Activated CD4-positive, alpha-beta T cell treated with anti-CD3 and anti-CD28 coated beads for 36 hours (primary cell): ENCODE results near the gene DLGAP1. TPM values are rescaled to one million over a fixed set of nuclear protein-coding genes. Genes with fewer than 3 reads are reported as not detected.
A peak's percentile ranks its signal among the peaks of the same experiment; 100 is the strongest.

Source experiments
- ATAC-seq: fragments of 200-7000 bp; cut with Tn5 transposase; one replicate; pipeline ENCODE4 v1.10.0; 2021; ENCODE audit warnings: mild to moderate bottlenecking, moderate library complexity
- CTCF ChIA-PET: fragments of 350-600 bp; sonication (Branson Sonifier 250); formaldehyde crosslinking; loops from one replicate; lab custom pipeline; 2021; ENCODE audit warnings: antibody characterized with exemption; lab: Charles Lee
- POLR2A ChIA-PET: fragments of 350-600 bp; sonication (Branson Sonifier 250); formaldehyde crosslinking; loops from one replicate; lab custom pipeline; 2021; ENCODE audit warnings: antibody characterized with exemption, inconsistent platforms; lab: Charles Lee
- DNase-seq: peaks from one replicate; pipeline ENCODE4 v3.0.0-alpha.2; 2020
- H3K27ac Mint-ChIP-seq: one replicate; pipeline ENCODE4 v1.8.0; 2021; ENCODE audit warnings: mixed read lengths
- H3K27me3 Mint-ChIP-seq: one replicate; pipeline ENCODE4 v1.8.0; 2021; ENCODE audit warnings: mixed read lengths
- H3K36me3 Mint-ChIP-seq: one replicate; pipeline ENCODE4 v1.8.0; 2021; ENCODE audit warnings: low read depth, mixed read lengths
- H3K4me1 Mint-ChIP-seq: one replicate; pipeline ENCODE4 v1.8.0; 2021; ENCODE audit warnings: mixed read lengths
- H3K4me3 Mint-ChIP-seq: one replicate; pipeline ENCODE4 v1.8.0; 2021; ENCODE audit warnings: mild to moderate bottlenecking, moderate library complexity, mixed read lengths
- H3K9me3 Mint-ChIP-seq: one replicate; pipeline ENCODE4 v1.8.0; 2021; ENCODE audit warnings: low read depth, mixed read lengths
- intact Hi-C, 2 experiments: fragments of 100-400 bp; cut with DNase I in 1 of 2; cut with micrococcal nuclease in 1 of 2; formaldehyde crosslinking; loops; one replicate each; pipeline versions ENCODE4 v1.14.2 to v1.15.1; 2022 to 2024; cut with DNase I, micrococcal nuclease
- total RNA-seq, 2 experiments: library from RNA; stranded (reverse); gene quantifications; one replicate each; pipeline ENCODE4 v1.2.3, GENCODE V29; 2021

Gene DLGAP1
- total RNA-seq, 2 experiments from 2014 or later, result 0.14 TPM; not detected in 1

GRCh38 chr18:3457261-3457724 lies 997.8 kb downstream of the DLGAP1 start:
- peaks cover 8% of the 10 kb centered on the region for H3K9me3 Mint-ChIP-seq
- intact Hi-C loops, result no loop called here
- CTCF ChIA-PET, result interaction anchor here (0.8 to 3.6 kb wide), 6 partner anchors 10 to 209 kb away, joined by 3 to 17 read pairs (median 5); no protein-coding TSS in a partner anchor
- ATAC-seq (no peak), DNase-seq (no peak)
- no peaks in the 10 kb centered on the region for H3K27me3 Mint-ChIP-seq
- no peak overlapping the region for H3K4me3 Mint-ChIP-seq
- POLR2A ChIA-PET, result interaction anchor here (2.8 kb wide), 1 partner anchor 9 kb away, joined by 17 read pairs; no protein-coding TSS in a partner anchor
- peaks cover 74% of the 10 kb centered on the region for H3K4me1 Mint-ChIP-seq
- H3K27ac Mint-ChIP-seq, result peak overlapping the region; percentile 8
- peaks cover 63% of the 10 kb centered on the region for H3K36me3 Mint-ChIP-seq

GRCh38 chr18:3456686-3457069 lies 998.4 kb downstream of the DLGAP1 start:
- ATAC-seq, result no peak
- POLR2A ChIA-PET, result no interaction called here
- H3K27ac Mint-ChIP-seq, result no peak overlapping the region
- peaks cover 72% of the 10 kb centered on the region for H3K4me1 Mint-ChIP-seq
- H3K27me3 Mint-ChIP-seq, result no peaks in the 10 kb centered on the region
- H3K36me3 Mint-ChIP-seq, result peaks cover 58% of the 10 kb centered on the region
- peaks cover 5% of the 10 kb centered on the region for H3K9me3 Mint-ChIP-seq
- intact Hi-C loops, result no loop called here
- H3K4me3 Mint-ChIP-seq, result no peak overlapping the region
- no peak for DNase-seq
- CTCF ChIA-PET, result interaction anchor here (0.6 to 1.9 kb wide), 4 partner anchors 10 to 210 kb away, joined by 3 to 6 read pairs (median 5); no protein-coding TSS in a partner anchor

- ATAC-seq, result no peak
- H3K27me3 Mint-ChIP-seq, result no peaks in the 10 kb centered on the region
- H3K4me1 Mint-ChIP-seq, result peaks cover 72% of the 10 kb centered on the region
- H3K9me3 Mint-ChIP-seq, result peaks cover 5% of the 10 kb centered on the region
- POLR2A ChIA-PET, result no interaction called here
- H3K4me3 Mint-ChIP-seq, result no peak overlapping the region
- intact Hi-C loops, result loop anchor here (2.0 kb wide), 2 partner anchors 197 to 207 kb away; no protein-coding TSS in a partner anchor
- no peak overlapping the region for H3K27ac Mint-ChIP-seq
- H3K36me3 Mint-ChIP-seq, result peaks cover 60% of the 10 kb centered on the region
- no peak for DNase-seq
- CTCF ChIA-PET, result interaction anchor here (0.6 to 5.4 kb wide), 9 partner anchors 12 to 210 kb away, joined by 3 to 34 read pairs (median 5); no protein-coding TSS in a partner anchor
Observed at GRCh38 chr18:3455907-3456685, 999.0 kb downstream of the DLGAP1 start.

- intact Hi-C loops, result loop anchor here (2.0 kb wide), 2 partner anchors 198 to 208 kb away; no protein-coding TSS in a partner anchor
- peak overlapping the region; percentile 94 for H3K4me3 Mint-ChIP-seq
- POLR2A ChIA-PET, result no interaction called here
- ATAC-seq (no peak), DNase-seq (no peak)
- CTCF ChIA-PET, result interaction anchor here (0.6 to 5.4 kb wide), 28 partner anchors 11 to 415 kb away, joined by 3 to 54 read pairs (median 4); no protein-coding TSS in a partner anchor
- H3K4me1 Mint-ChIP-seq, result peaks cover 69% of the 10 kb centered on the region
- peaks cover 56% of the 10 kb centered on the region for H3K36me3 Mint-ChIP-seq
- H3K9me3 Mint-ChIP-seq, result no peaks in the 10 kb centered on the region
- peak overlapping the region; percentile 55 for H3K27ac Mint-ChIP-seq
- no peaks in the 10 kb centered on the region for H3K27me3 Mint-ChIP-seq
Observed at GRCh38 chr18:3455090-3455635, 999.9 kb downstream of the DLGAP1 start.

- ChIA-PET POLR2A (interaction anchor here (0.7 kb wide), 1 partner anchor 393 kb away, joined by 3 read pairs; no protein-coding TSS in a partner anchor), CTCF (interaction anchor here (0.6 to 5.4 kb wide), 39 partner anchors 11 to 415 kb away, joined by 3 to 54 read pairs (median 4); no protein-coding TSS in a partner anchor)
- H3K36me3 Mint-ChIP-seq, result peaks cover 55% of the 10 kb centered on the region
- peak overlapping the region; percentile 94 for H3K4me3 Mint-ChIP-seq
- peak; percentile 40 for DNase-seq
- peaks cover 67% of the 10 kb centered on the region for H3K4me1 Mint-ChIP-seq
- peak overlapping the region; percentile 99 for H3K27ac Mint-ChIP-seq
- intact Hi-C loops, result loop anchor here (1.0 to 5.0 kb wide), 15 partner anchors 74 to 1843 kb away; partner anchors contain the start of genes MYL12A (in 1 of the 2), MYL12B (in 1 of the 2), SMCHD1 (in 1 of the 2) and ZBTB14 (in 1 of the 2)
- no peaks in the 10 kb centered on the region for H3K9me3 Mint-ChIP-seq
- no peak for ATAC-seq
- H3K27me3 Mint-ChIP-seq, result no peaks in the 10 kb centered on the region
Observed at GRCh38 chr18:3454365-3455089, 1000.6 kb downstream of the DLGAP1 start.

GRCh38 chr18:3453540-3454364 lies 1001.4 kb downstream of the DLGAP1 start:
- Mint-ChIP-seq H3K4me1 (peaks cover 59% of the 10 kb centered on the region), H3K9me3 (no peaks in the 10 kb centered on the region), H3K27ac (peak overlapping the region; percentile 99), H3K36me3 (peaks cover 48% of the 10 kb centered on the region), H3K27me3 (no peaks in the 10 kb centered on the region), H3K4me3 (peak overlapping the region; percentile 94)
- intact Hi-C loops, result loop anchor here (1.0 to 5.0 kb wide), 15 partner anchors 73 to 1844 kb away; partner anchors contain the start of genes MYL12A (in 1 of the 2), MYL12B (in 1 of the 2), SMCHD1 (in 1 of the 2) and ZBTB14 (in 1 of the 2)
- DNase-seq (peak; percentile 66), ATAC-seq (peak; percentile 27)
- ChIA-PET POLR2A (interaction anchor here (0.7 to 3.6 kb wide), 3 partner anchors 141 to 392 kb away, joined by 3 to 58 read pairs (median 8); partner anchors contain the start of gene MYL12A), CTCF (interaction anchor here (0.6 to 5.4 kb wide), 36 partner anchors 12 to 234 kb away, joined by 3 to 54 read pairs (median 4); no protein-coding TSS in a partner anchor)

GRCh38 chr18:3452750-3453539 lies 1002.2 kb downstream of the DLGAP1 start:
- ATAC-seq (no peak), DNase-seq (no peak)
- peaks cover 39% of the 10 kb centered on the region for H3K36me3 Mint-ChIP-seq
- peak overlapping the region; percentile 99 for H3K27ac Mint-ChIP-seq
- ChIA-PET POLR2A (interaction anchor here (0.6 to 3.6 kb wide), 5 partner anchors 20 to 206 kb away, joined by 3 to 58 read pairs (median 4); partner anchors contain the start of gene MYL12A), CTCF (interaction anchor here (0.6 to 5.4 kb wide), 14 partner anchors 8 to 213 kb away, joined by 3 to 54 read pairs (median 5); no protein-coding TSS in a partner anchor)
- no peaks in the 10 kb centered on the region for H3K9me3 Mint-ChIP-seq
- no peaks in the 10 kb centered on the region for H3K27me3 Mint-ChIP-seq
- peaks cover 51% of the 10 kb centered on the region for H3K4me1 Mint-ChIP-seq
- peak overlapping the region; percentile 94 for H3K4me3 Mint-ChIP-seq
- intact Hi-C loops, result loop anchor here (5.0 kb wide), 9 partner anchors 89 to 1844 kb away; partner anchors contain the start of genes MYL12A (in 1 of the 2), MYL12B (in 1 of the 2), SMCHD1 (in 1 of the 2) and ZBTB14 (in 1 of the 2)

- peak; percentile 66 for DNase-seq
- ChIA-PET POLR2A (interaction anchor here (0.6 to 3.6 kb wide), 5 partner anchors 21 to 205 kb away, joined by 3 to 58 read pairs (median 4); partner anchors contain the start of gene MYL12A), CTCF (interaction anchor here (0.6 to 5.4 kb wide), 13 partner anchors 9 to 214 kb away, joined by 3 to 54 read pairs (median 4); no protein-coding TSS in a partner anchor)
- peak overlapping the region; percentile 99 for H3K27ac Mint-ChIP-seq
- no peaks in the 10 kb centered on the region for H3K27me3 Mint-ChIP-seq
- ATAC-seq, result no peak
- H3K4me1 Mint-ChIP-seq, result peaks cover 50% of the 10 kb centered on the region
- H3K4me3 Mint-ChIP-seq, result peak overlapping the region; percentile 94
- H3K9me3 Mint-ChIP-seq, result no peaks in the 10 kb centered on the region
- intact Hi-C loops, result loop anchor here (1.0 to 5.0 kb wide), 14 partner anchors 71 to 1845 kb away; partner anchors contain the start of genes MYL12B (in 2 of the 2), MYL12A (in 1 of the 2), SMCHD1 (in 1 of the 2) and ZBTB14 (in 1 of the 2)
- H3K36me3 Mint-ChIP-seq, result peaks cover 33% of the 10 kb centered on the region
Observed at GRCh38 chr18:3451989-3452749, 1002.9 kb downstream of the DLGAP1 start.
